ENCODE data around the gene MIGA2.
A peak's percentile ranks its signal among the peaks of the same experiment; 100 is the strongest.
"Not testable (repeated sequence)": the region's sequence is repeated elsewhere in the genome, so short reads cannot be mapped to it uniquely, and the experiment has no call there.

Gene MIGA2

DNA sequence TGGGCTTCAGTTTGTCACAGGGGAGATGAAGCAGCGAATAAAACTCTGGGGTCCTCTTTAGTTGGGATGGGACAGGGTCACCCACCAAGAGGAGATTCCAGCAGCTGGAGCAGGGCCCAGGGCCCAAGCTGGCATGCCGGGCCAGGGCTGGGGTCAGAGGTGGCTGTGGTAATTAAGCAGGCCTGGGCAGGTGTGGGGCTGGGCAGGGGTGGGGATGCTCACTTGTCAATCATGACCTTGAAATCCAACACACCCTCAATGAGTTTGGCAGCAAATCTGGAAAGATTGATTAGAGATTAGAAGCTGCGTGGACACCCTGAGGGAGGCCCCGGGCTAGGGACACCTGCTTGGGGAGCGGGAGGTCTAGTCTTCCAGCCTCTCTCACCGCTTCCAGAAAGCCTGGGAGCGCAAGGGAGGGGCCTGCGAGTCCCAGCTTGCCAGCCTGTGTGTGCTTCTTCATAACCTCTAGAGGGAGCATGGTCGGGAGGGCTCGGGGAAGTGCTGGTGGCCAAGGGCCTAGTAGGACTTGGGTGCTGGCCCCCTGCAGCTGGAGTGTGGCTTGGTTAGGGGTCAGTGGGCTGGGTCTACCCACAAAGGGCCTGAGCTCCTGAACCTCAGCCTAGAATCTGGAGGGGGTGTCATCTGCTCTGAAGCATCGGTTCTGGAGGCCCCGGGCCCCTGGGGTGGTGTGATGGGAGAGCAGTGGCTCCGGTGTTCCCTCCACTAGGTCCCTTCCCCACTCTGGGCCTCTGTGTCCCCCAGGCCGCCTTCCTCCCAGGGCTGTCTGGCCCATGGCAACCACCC is 66.6 kb downstream of the MIGA2 start:
- no peak for DNase-seq (ENCODE audit: low read depth)

DNA sequence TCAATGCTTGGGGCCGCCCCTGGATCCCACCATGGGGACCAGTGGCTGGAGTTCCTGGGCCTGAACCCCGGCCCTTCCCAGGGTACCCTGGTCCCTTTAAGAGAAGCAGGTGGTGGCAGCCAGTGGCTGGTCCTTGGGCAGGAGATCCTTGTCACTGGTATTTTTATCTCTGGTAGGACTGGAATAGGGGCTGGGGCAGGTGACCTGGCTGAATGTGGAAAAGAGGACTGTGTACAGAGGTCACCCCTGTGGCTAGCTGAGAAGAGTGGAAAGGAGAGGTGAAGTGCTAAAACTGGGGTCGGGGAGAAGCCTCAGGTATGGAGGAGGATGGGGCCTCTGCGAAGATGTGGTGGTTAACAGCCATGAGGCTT is 67.2 kb downstream of the MIGA2 start:
- no peak for DNase-seq (ENCODE audit: low read depth)

DNA sequence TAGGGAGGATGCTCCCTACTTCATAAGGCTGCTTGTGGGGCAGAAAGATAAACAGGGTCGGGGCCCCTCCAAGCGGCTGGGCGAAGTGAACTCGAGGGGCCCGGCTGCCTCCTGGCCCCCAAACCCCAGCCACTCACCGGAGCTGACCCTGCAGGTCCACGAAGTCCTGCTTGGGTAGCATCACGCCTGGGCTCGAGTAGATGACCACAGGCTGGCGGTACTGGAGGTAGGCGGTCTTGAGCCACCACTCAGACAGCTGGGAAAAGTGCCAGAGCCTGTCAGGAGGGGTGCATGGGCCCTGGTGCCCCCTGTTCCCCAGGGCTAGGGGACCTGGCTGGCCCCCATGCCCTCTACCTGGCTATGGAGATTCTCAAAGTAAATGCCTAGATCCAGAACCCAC is 67.6 kb downstream of the MIGA2 start:
- DNase-seq (ENCODE audit: low read depth): no peak

DNA sequence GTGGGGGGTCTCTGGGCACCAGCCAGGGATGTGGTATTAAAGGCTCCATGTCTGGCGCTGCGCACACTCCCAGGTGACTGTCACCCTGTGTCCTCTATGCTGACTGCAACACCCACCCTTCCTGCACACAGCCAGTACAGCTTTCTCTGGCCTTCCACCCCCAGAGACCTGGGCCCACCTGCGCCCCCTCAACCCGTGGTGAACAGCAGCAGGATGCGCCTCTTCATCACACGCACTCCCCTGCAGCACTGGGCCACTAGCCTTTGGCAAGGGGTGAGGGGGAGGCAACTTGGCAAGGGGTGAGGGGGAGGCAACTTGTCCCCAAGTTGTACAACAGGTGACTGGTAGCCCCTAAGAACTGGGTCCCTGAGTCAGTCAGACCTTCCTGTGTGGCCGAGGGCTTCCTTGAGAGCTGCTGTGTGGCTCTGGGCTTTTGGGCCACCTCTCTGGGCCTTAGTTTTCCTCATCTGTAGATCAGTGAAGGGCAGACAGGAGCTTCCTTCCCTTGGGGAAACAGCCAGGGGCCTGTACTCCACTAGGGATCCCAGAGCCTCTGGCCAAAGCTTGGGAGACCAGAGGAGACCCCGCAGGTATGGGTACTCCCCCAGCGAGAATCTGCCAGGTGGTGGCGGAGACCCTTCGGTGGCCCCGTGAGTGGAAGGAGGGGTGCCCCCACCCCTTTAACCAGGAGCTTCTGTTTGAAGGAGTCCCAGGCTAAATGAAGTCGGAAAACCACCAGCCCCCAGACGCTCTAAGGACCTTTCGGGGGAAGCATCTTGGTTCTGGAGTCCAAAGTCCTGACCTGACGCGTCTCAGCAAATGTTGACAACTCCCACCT is 69.7 kb downstream of the MIGA2 start:
- DNase-seq (ENCODE audit: low read depth): no peak

DNA sequence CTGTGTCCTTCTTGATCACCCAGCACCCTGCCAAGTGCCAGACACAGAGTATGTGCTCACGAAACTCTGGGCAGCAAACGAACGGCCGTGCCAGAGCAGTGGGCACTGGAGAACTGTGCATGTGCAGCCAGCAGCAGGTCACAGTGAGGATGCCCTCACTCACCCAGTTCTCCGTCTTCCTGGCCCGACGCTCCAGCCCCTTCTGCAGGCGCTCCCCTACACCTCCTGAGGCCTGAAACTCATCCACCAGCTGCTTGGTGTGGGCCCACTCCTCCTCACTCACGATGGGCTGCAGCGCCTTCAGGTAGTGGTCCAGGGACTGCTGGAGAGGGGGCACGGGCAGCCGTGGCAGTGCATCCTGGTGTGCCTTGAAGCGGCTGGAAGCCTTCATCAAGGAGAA is 71.2 kb downstream of the MIGA2 start:
- DNase-seq (ENCODE audit: low read depth): no peak

DNA sequence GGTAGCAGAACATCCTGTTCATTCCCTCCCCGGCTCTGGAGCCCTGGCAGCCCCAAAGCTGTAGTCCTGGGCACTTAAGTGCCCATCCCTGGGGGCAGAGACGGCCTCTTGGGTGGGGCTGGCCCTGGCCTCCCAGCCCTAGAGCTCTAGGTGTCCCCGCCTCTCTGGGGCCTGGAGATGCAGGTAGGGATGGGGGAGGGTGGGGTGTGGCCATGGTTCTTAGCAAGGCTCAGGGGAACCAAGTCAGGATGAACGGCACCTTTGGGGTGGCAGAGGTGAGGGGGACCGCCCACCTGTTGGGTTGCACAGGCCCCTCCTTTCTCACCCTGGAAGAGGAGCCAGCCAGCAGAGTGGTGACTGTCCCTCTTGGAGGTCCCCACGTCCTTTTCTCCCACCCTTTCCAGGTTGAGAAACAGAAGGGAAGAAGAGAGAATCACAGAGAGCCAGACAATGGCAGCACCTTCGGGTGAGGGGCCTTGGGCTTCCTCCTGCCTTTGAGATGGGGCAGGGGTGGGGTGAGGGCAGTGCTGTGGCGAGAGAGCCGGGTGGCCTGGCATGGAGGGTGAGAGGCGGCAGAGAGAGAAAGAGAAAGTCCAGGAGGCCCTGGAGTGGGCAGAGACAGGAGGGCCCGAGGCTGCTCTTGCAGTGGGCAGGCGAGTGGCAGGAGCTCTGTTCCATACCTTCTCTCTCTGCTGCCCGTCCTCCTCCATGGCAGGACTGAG is 71.8 kb downstream of the MIGA2 start:
- DNase-seq (ENCODE audit: low read depth): no peak

DNA sequence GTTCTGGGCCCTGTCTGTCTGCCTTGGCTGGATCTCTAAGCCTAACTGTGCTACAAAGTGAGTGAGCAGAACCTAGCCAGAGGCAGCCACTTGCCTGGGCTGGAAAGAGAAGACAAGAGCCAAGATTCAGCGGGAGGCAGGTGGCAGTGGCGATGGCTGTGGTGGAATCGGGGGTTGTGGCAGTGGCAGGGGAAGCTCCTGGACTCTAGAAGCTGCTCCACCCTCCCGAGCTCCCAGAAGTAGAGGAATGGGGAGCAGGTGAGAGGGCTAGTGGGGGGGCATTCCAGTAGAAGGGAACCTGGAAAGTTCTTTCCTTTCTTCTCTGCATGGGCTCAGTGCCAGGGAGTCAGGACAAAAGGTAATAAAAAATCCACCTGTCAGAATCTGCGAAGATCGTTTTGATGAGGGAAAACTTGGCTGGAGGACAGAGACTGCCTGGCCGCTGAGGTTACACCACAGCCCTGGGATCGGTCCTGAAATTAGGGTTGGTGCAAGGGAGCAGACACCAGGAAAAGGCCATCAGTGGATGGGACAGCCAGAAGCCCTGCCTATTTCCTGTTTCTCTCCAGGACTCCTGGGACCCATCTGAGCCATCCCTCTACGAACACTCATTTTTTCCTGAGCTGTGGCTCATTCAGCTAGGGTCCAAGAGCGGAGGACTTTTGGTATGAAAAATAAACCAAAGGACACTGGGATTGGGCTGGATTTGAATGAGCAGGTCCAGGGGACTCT is 72.5 kb downstream of the MIGA2 start:
- DNase-seq (ENCODE audit: low read depth): no peak

DNA sequence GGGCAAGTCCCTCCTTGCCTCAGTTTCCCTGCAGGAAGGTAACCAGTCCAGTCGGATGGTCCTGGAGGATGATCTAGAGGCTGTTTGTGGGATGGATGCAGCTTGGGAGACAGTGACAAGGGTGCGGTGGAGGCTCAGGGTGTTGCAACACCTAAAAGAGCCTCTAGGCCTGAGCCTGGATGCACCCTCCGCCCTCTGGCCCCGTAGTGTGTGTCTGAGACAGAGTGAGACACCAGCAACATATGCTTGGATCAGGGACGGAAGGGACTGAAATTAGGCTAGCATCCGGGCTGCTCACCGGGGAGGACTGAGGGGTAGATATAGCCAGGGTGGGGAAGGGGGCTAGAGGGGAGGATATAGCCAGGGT is 73.1 kb downstream of the MIGA2 start:
- peak; percentile 12 for DNase-seq (ENCODE audit: low read depth)

DNA sequence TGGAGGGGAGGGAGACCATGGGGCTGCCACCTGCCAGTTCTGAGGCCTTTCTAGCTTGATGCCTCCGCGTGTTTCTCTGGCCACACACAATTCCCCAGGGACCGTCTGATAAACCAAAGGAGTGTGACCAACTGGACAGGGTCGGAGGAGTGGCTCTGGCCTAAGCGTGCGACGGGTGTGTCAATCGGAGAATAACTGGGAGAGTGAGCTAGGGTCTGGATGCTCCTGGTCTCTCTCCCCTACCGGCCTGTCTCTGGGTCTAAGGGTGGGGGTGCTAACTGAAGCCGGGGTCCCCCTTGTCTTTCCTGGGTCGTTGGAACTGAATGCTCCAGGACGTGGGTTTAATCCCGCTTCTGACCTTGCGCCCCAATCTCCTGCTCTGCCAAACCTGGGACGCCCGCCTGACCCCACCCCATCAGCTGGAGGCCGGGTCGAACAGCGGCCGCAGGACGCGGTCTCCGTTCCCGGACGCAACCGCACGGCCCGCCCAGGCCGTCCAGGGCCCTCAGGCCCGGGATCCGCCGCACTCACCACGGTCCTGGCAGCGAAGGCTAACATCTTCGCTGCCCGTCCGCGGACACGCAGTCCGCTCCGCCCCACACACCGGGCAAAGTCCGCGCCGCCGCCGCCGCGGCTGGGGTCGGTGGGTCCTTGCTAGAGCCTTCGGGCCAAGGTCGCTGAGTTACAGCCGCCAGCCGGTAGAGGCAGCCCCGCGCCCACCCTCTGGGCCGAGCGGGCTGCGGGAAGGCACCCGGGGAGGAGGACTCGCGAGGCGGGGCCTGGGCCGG is 73.7 kb downstream of the MIGA2 start:
- no peak for DNase-seq (ENCODE audit: low read depth)

DNA sequence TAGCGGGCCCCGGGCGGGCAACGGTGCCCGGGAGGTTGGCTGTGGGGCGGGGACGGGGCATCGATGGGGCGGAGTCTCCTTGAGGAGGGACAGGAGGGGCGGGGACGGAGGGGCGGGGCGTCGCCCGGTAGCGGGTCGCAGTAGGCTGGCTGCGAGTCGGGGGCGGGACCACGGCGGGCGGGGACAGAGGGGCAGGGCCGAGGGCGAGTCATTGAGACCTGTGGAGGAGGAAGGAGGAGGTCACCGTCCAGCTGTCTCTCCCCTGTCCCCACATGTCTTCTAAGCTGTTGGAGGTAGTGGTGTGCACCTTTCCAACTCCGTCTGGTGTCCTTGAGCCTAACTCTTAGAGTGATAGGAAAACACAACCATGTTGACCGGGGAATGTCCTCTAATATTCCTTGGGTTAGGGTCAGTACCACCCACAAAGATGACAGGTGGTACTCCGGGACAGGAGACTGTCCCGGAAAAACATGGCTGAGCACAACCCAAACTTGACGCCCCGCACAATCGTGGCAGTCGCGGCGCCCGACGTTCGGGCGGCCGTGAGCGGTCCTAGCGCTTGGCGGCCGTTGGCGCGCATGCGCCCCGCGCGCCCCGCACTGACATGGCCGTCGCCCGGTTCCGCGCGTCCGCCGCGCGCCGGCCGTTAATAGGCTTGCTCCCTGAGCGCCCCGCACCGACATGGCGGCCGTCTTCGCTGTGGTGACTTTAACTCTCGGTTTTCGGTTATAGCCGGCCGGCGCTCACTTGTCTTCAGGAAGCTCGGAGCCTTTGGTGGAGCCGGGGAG is 74.5 kb downstream of the MIGA2 start, which contains the start of the genes CRAT and PTPA:
CRAT (minus strand) TSS at position 54 of the 788 bp plus-strand sequence. CDS start 284 bp downstream, outside the sequence.
PTPA (plus strand) TSS at position 676 of the 788 bp plus-strand sequence. CDS start 186 bp downstream, outside the sequence.
- peak; percentile 95 for DNase-seq (ENCODE audit: low read depth)

DNA sequence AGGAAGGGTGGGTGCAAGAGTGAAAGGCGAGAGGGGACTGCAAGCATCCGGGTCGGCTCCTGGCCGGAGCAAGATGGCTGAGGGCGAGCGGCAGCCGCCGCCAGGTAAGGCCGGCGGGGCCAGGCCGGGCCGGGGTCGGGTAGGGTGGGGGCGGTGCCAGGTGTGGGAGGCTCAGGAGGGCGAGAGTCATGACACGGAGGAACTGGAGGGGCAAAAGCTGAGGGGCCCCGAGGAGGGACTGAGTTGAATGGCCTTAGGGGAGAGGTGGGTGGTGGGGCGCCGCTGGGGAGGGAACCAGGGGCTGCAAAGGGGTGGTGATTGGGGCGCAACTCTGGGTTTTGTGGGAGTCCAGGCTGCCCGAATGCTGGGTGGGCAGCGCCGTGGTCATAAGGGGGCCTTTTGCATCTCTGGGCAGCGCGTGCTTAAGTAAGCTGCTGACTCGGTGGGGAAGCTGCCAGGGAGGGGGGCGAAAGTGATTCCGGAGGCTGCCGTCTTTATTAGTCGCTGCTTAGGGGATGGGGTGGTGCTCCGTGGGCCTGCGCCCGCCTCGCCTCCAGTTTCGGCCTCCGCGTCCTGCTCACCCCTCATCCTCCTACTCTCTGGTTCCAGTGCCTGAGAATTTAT is 75.2 kb downstream of the MIGA2 start:
- DNase-seq (ENCODE audit: low read depth): peak; percentile 4

DNA sequence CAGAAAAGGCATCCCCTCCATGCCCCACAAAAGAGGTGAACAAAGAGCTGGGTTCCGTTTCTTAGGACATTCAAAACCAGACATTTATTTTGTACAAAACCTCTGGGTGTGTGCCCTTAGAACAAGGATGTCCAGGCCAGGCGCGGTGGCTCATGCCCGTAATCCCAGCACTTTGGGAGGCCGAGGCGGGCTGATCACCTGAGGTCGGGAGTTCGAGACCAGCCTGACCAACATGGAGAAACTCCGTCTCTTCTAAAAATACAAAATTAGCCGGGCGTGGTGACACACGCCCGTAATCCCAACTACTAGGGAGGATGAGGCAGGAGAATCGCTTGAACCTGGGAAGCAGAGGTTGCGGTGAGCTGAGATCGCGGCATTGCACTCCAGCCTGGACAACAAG is 76.1 kb downstream of the MIGA2 start:
- not testable (repeated sequence) for DNase-seq (ENCODE audit: low read depth)

DNA sequence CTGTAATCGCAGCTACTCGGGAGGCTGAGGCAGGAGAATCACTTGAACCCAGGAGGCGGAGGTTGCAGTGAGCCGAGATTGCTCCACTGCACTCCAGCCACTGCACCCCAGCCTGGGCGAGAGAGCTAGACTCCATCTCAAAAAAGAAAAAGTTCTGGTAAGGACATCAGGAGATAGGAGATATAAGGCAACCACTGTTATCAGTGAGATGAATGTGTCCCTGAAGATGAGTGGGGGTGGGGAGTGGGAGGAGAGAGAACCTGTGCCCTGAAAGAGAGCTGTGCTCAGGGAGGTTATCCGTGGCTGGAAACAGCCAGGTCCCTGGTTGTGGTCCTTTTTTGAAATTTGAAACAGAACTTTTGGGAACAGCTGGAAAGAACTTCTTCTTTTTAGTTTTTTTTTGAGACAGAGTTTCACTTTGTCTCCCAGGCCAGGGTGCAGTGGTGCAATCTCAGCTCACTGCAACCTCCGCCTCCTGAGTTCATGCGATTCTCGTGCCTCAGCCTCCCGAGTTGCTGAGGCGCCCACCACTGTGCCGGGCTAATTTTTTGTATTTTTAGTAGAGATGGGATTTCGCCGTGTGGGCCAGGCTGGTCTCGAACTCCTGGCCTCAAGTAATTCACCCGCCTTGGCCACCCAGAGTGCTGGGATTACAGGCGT is 77.3 kb downstream of the MIGA2 start:
- DNase-seq (ENCODE audit: low read depth): no peak

DNA sequence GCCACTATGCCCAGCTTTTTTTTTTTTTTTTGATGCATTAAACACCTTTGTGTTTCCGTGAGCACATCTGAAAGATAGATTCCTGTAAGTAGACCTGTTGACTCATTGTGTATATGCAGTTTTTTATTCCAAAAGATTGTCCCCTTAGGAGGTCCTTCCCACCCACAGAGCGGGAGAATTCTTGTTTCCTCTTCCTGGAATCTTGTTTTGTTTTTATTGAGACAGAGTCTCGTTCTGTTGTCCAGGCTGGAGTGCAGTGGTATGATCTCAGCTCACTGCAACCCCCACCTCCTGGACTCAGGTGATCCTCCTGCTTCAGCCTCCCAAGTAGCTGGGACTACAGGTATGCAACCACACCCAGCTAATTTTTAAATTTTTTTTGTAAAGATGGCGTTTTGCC is 82.4 kb downstream of the MIGA2 start:
- DNase-seq (ENCODE audit: low read depth): no peak

DNA sequence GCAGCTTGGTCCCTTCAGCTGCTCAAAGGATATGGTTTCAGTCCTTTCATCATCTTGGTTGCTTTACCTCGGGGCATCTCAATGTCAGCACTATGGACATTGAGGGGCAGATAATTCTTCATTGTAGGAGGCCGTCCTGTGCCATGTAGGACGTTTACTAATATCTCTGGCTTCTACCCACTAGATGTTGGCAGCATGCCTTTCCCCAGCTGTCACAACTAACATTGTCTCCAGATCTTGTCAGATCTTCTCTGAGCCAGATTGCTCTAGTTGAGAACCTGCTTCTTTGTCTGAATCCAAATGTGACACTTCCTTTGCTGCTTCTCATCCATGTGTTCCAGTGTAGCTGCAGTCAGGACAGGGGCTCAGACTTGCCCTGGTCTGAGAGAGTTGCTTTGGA is 85.1 kb downstream of the MIGA2 start:
- no peak for DNase-seq (ENCODE audit: low read depth)
